DMS53 treated with DMSO at 0.1 percent for 48 hours (cell line): Measurements from ENCODE around the gene PYGB.
"Not testable (repeated sequence)": the region's sequence is repeated elsewhere in the genome, so short reads cannot be mapped to it uniquely, and the experiment has no call there.

ENCODE experiments used
- DNase-seq: peaks from one replicate; lab custom pipeline; 2025; ENCODE audit not compliant: unreplicated experiment; lab: John Stamatoyannopoulos, UW

PYGB gene

GRCh38 chr20:25229486-25230165, 18.3 kb upstream of the PYGB start:
- DNase-seq = no peak

GRCh38 chr20:25230166-25230831, 17.6 kb upstream of the PYGB start:
- no peak for DNase-seq

GRCh38 chr20:25233016-25233772, 14.7 kb upstream of the PYGB start:
- peak; percentile 75 for DNase-seq

- DNase-seq = not testable (repeated sequence)
Measured at GRCh38 chr20:25234009-25234849, 13.7 kb upstream of the PYGB start.

GRCh38 chr20:25236450-25237304, 11.2 kb upstream of the PYGB start:
- DNase-seq = no peak

- DNase-seq = peak; percentile 92
Measured at GRCh38 chr20:25237610-25238318, 10.1 kb upstream of the PYGB start.

- DNase-seq = no peak
Measured at GRCh38 chr20:25238319-25239037, 9.4 kb upstream of the PYGB start.

- DNase-seq = no peak
Measured at GRCh38 chr20:25239387-25240370, 8.2 kb upstream of the PYGB start.

GRCh38 chr20:25240851-25241658, 6.8 kb upstream of the PYGB start:
- not testable (repeated sequence) for DNase-seq

GRCh38 chr20:25241659-25241955, 6.3 kb upstream of the PYGB start:
- not testable (repeated sequence) for DNase-seq

- no peak for DNase-seq
Measured at GRCh38 chr20:25242231-25242630, 5.7 kb upstream of the PYGB start.

- no peak for DNase-seq
Measured at GRCh38 chr20:25243416-25243979, 4.4 kb upstream of the PYGB start.

GRCh38 chr20:25244976-25245375, 2.9 kb upstream of the PYGB start:
- no peak for DNase-seq

- no peak for DNase-seq
Measured at GRCh38 chr20:25245461-25245860, 2.4 kb upstream of the PYGB start.

GRCh38 chr20:25246182-25246999, 1.5 kb upstream of the PYGB start:
- no peak for DNase-seq

GRCh38 chr20:25247000-25247517, 826 bp upstream of the PYGB start:
- peak; percentile 66 for DNase-seq
